HepG2 (cell line): ENCODE measurements around the gene RTN4RL2. TPM values are rescaled to one million over a fixed set of nuclear protein-coding genes. Genes with fewer than 3 reads are reported as not detected.

Source experiments
- ARHGAP35 ChIP-seq: sonication (generic); formaldehyde crosslinking; IDR thresholded peaks from 2 replicates; pipeline ENCODE4 v1.9.0; 2022; ENCODE audit warnings: mild to moderate bottlenecking, inconsistent platforms, moderate library complexity, missing genetic modification reagents, borderline replicate concordance
- EEA1 ChIP-seq: sonication (generic); formaldehyde crosslinking; IDR thresholded peaks from 2 replicates; pipeline ENCODE4 v1.5.1; 2020; ENCODE audit warnings: mild to moderate bottlenecking, missing genetic modification reagents, borderline replicate concordance
- ETS1 ChIP-seq: sonication (generic); formaldehyde crosslinking; IDR thresholded peaks from 2 replicates; pipeline ENCODE4 v1.4.0; 2020; ENCODE audit warnings: missing genetic modification reagents
- FOXP1 ChIP-seq, 2 experiments: fragments of 450-650 bp in 1 of 2; IDR thresholded peaks; 2 replicates each; pipeline ENCODE4 v1.6.1; 2017 to 2018; ENCODE audit warnings: antibody characterized with exemption in 1 of 2
- KAT8 ChIP-seq: IDR thresholded peaks from 2 replicates; pipeline ENCODE4 v1.6.1; 2016; ENCODE audit warnings: missing genetic modification reagents, missing compliant biosample characterization
- NR2F2 ChIP-seq: IDR thresholded peaks from 2 replicates; pipeline ENCODE4 v1.6.1; 2012; ENCODE audit warnings: low read depth, inconsistent platforms, borderline replicate concordance
- TOE1 ChIP-seq: sonication (generic); formaldehyde crosslinking; IDR thresholded peaks from 2 replicates; pipeline ENCODE4 v1.4.0; 2020; ENCODE audit warnings: mild to moderate bottlenecking, missing genetic modification reagents
- ZNF318 ChIP-seq: sonication (generic); formaldehyde crosslinking; IDR thresholded peaks from 2 replicates; pipeline ENCODE4 v1.4.0; 2020; ENCODE audit warnings: mild to moderate bottlenecking, missing genetic modification reagents
- ZNF543 ChIP-seq: sonication (generic); formaldehyde crosslinking; IDR thresholded peaks from 2 replicates; pipeline ENCODE4 v1.4.0; 2020; ENCODE audit warnings: mild to moderate bottlenecking, missing genetic modification reagents
- ZZZ3 ChIP-seq: sonication (generic); formaldehyde crosslinking; IDR thresholded peaks from 2 replicates; pipeline ENCODE4 v1.4.0; 2020; ENCODE audit warnings: missing genetic modification reagents, mild to moderate bottlenecking, borderline replicate concordance
- polyA plus RNA-seq, 8 experiments: library from polyadenylated mRNA; depleted of rRNA in 3 of 8; stranded (reverse) in 7 of 8; unstranded in 1 of 8; fragments of >200 nt; fragmentation: Illumina TruSeq in 4 of 8; extraction: Trizol in 4 of 8; gene quantifications; 2 replicates each; pipeline versions ENCODE4 v1.2.1 to v1.2.3, GENCODE V29; 2011 to 2016; ENCODE audit warnings: low read depth in 4 of 8, missing spikeins in 1 of 8, mixed read lengths in 1 of 8; ENCODE audit not compliant: insufficient read depth in 1 of 8
- total RNA-seq, 5 experiments: library from RNA; depleted of rRNA; stranded (reverse); fragments of >200 nt; fragmentation: Illumina TruSeq; extraction: Trizol; gene quantifications; 2 replicates each; pipeline ENCODE4 v1.2.3, GENCODE V29; 2016; ENCODE audit warnings: low read depth in 1 of 5
- TF ChIP-seq, protein P1 (sequence below): sonication (generic); formaldehyde crosslinking; IDR thresholded peaks from 2 replicates; pipeline ENCODE4 v1.4.0; 2020; ENCODE audit warnings: missing genetic modification reagents, borderline replicate concordance
- TF ChIP-seq, protein P2 (sequence below): sonication (generic); formaldehyde crosslinking; conservative IDR thresholded peaks from 2 replicates; pipeline ENCODE4 v1.4.0; 2020; ENCODE audit warnings: missing genetic modification reagents
- TF ChIP-seq, protein P3 (sequence below): fragments of 450-650 bp; IDR thresholded peaks from 2 replicates; pipeline ENCODE4 v1.6.1; 2016

RTN4RL2 gene
- total and polyA plus RNA-seq, 2 of the 13 experiments (the other 11 are each of a cell fraction or from before 2014, with no cell fraction given) = 1.3 to 4.3 TPM

- peak; percentile 77 for TF ChIP-seq KAT8
- peak; percentile 71; the same call in 1 of the 2 replicates for TF ChIP-seq NR2F2
- TF ChIP-seq TOE1 = no peak
- TF ChIP-seq ZNF318 (CRISPR knock-in tag) = 0 out of 2 replicates have a peak, but pooled peaks have one; percentile 89
- no peak for TF ChIP-seq ETS1 (CRISPR knock-in tag)
- TF ChIP-seq ZZZ3 (CRISPR knock-in tag) = peak; percentile 43; the same call in 1 of the 2 replicates
- TF ChIP-seq, protein P1, sequence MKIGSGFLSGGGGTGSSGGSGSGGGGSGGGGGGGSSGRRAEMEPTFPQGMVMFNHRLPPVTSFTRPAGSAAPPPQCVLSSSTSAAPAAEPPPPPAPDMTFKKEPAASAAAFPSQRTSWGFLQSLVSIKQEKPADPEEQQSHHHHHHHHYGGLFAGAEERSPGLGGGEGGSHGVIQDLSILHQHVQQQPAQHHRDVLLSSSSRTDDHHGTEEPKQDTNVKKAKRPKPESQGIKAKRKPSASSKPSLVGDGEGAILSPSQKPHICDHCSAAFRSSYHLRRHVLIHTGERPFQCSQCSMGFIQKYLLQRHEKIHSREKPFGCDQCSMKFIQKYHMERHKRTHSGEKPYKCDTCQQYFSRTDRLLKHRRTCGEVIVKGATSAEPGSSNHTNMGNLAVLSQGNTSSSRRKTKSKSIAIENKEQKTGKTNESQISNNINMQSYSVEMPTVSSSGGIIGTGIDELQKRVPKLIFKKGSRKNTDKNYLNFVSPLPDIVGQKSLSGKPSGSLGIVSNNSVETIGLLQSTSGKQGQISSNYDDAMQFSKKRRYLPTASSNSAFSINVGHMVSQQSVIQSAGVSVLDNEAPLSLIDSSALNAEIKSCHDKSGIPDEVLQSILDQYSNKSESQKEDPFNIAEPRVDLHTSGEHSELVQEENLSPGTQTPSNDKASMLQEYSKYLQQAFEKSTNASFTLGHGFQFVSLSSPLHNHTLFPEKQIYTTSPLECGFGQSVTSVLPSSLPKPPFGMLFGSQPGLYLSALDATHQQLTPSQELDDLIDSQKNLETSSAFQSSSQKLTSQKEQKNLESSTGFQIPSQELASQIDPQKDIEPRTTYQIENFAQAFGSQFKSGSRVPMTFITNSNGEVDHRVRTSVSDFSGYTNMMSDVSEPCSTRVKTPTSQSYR (CRISPR knock-in tag) = peak; percentile 69; the same call in 1 of the 2 replicates
- 0 out of 2 replicates have a peak, but pooled peaks have one; percentile 43 for TF ChIP-seq ZNF543 (CRISPR knock-in tag)
- TF ChIP-seq FOXP1 (IDR thresholded peaks at IDR 0.05) = peak; percentile 79
- TF ChIP-seq FOXP1 (CRISPR knock-in tag; IDR thresholded peaks at IDR 0.05) = peak; percentile 92
- TF ChIP-seq, protein P2, sequence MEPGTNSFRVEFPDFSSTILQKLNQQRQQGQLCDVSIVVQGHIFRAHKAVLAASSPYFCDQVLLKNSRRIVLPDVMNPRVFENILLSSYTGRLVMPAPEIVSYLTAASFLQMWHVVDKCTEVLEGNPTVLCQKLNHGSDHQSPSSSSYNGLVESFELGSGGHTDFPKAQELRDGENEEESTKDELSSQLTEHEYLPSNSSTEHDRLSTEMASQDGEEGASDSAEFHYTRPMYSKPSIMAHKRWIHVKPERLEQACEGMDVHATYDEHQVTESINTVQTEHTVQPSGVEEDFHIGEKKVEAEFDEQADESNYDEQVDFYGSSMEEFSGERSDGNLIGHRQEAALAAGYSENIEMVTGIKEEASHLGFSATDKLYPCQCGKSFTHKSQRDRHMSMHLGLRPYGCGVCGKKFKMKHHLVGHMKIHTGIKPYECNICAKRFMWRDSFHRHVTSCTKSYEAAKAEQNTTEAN = peak; percentile 78; the same call in 1 of the 2 replicates
- TF ChIP-seq, protein P3, sequence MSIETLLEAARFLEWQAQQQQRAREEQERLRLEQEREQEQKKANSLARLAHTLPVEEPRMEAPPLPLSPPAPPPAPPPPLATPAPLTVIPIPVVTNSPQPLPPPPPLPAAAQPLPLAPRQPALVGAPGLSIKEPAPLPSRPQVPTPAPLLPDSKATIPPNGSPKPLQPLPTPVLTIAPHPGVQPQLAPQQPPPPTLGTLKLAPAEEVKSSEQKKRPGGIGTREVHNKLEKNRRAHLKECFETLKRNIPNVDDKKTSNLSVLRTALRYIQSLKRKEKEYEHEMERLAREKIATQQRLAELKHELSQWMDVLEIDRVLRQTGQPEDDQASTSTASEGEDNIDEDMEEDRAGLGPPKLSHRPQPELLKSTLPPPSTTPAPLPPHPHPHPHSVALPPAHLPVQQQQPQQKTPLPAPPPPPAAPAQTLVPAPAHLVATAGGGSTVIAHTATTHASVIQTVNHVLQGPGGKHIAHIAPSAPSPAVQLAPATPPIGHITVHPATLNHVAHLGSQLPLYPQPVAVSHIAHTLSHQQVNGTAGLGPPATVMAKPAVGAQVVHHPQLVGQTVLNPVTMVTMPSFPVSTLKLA = no peak
- TF ChIP-seq EEA1 (CRISPR knock-in tag) = no peak
- TF ChIP-seq ARHGAP35 = no peak
Measured at GRCh38 chr11:57453543-57454177, 6.7 kb upstream of the RTN4RL2 start (continued).
